HepG2 (cell line): ENCODE data around the gene SIGMAR1. TPM values are rescaled to one million over a fixed set of nuclear protein-coding genes. Genes with fewer than 3 reads are reported as not detected.

Experiments used
- ATAC-seq: fragments of 200-7000 bp; cut with Tn5 transposase; 3 replicates; pipeline ENCODE4 v1.9.1; 2020; ENCODE audit warnings: mild to moderate bottlenecking, moderate library complexity
- BruUV-seq: library from RNA; stranded (reverse); fragments of 400-500 nt; replicated peaks from 2 replicates; lab custom pipeline; 2021; lab: Mats Ljungman, UMichigan
- CTCF ChIA-PET: fragments of 300-600 bp; formaldehyde crosslinking; extraction: SDS; loops from one replicate; lab custom pipeline; 2021; ENCODE audit warnings: low total read pairs, inconsistent platforms, low intra/inter-chr PET ratio; lab: Yijun Ruan, JAX
- POLR2A ChIA-PET: fragments of 350-600 bp; sonication (Branson Sonifier 250); formaldehyde crosslinking; loops from one replicate; lab custom pipeline; 2020; ENCODE audit warnings: antibody characterized with exemption, inconsistent platforms; lab: Yijun Ruan, JAX
- DNase-seq: peaks from one replicate; pipeline ENCODE4 v3.0.0-alpha.2; 2015; ENCODE audit warnings: low spot score
- FAIRE-seq: peaks from 3 replicates; lab custom pipeline; 2011; peaks lifted over from hg19 to GRCh38; lab: Jason Lieb, UNC
- H2AFZ ChIP-seq: one replicate; pipeline ENCODE4 v1.6.1; 2011; ENCODE audit warnings: low read length, inconsistent platforms
- H3K27ac ChIP-seq: fragments of 300-600 bp; 3 replicates; pipeline ENCODE4 v1.8.0; 2011; ENCODE audit warnings: mixed run types, mild to moderate bottlenecking, mixed read lengths, low read length, inconsistent platforms; ENCODE audit not compliant: insufficient read depth; ENCODE audit errors: extremely low read length
- H3K27me3 ChIP-seq, 2 experiments: fragments of 200-600 bp in 1 of 2; 2 replicates in 1 of 2; 3 replicates in 1 of 2; pipeline versions ENCODE4 v1.6.0 to v1.8.0; 2011; ENCODE audit warnings: low read length in 2 of 2, mild to moderate bottlenecking in 2 of 2, moderate library complexity in 2 of 2, inconsistent platforms in 1 of 2; ENCODE audit not compliant: insufficient read depth in 2 of 2, control insufficient read depth in 1 of 2
- H3K36me3 ChIP-seq, 2 experiments: fragments of 200-600 bp in 1 of 2; replicated peaks in 1 of 2; 2 replicates in 1 of 2; 3 replicates in 1 of 2; pipeline versions ENCODE4 v1.5.1 to v1.8.0; 2011; ENCODE audit warnings: low read length in 2 of 2, inconsistent platforms in 1 of 2; ENCODE audit not compliant: insufficient read depth in 2 of 2, control insufficient read depth in 1 of 2
- H3K4me1 ChIP-seq: 2 replicates; pipeline ENCODE4 v1.5.1; 2012; ENCODE audit warnings: low read length, inconsistent platforms; ENCODE audit not compliant: insufficient read depth
- H3K4me2 ChIP-seq: 2 replicates; pipeline ENCODE4 v1.6.0; 2011; ENCODE audit warnings: low read depth, low read length, inconsistent platforms
- H3K4me3 ChIP-seq, 3 experiments: fragments of 200-600 bp in 1 of 3; sonication (generic), shearing (Covaris generic) in 1 of 3; replicated peaks in 1 of 3; 2 replicates each; pipeline ENCODE4 v1.5.1; 2011 to 2016; ENCODE audit warnings: low read length in 3 of 3, inconsistent platforms in 2 of 3, low read depth in 2 of 3, mild to moderate bottlenecking in 2 of 3, control low read depth in 1 of 3, mixed read lengths in 1 of 3; ENCODE audit not compliant: insufficient read depth in 1 of 3
- H3K79me2 ChIP-seq: one replicate; pipeline ENCODE4 v1.6.1; 2011; ENCODE audit warnings: low read length, inconsistent platforms; ENCODE audit not compliant: insufficient read depth
- H3K9ac ChIP-seq: 2 replicates; pipeline ENCODE4 v1.6.0; 2011; ENCODE audit warnings: mild to moderate bottlenecking, low read depth, low read length, inconsistent platforms; ENCODE audit not compliant: insufficient read depth
- H3K9me3 ChIP-seq: 2 replicates; pipeline ENCODE4 v1.5.1; 2012; ENCODE audit warnings: mild to moderate bottlenecking, low read length
- H4K20me1 ChIP-seq: 2 replicates; pipeline ENCODE4 v1.6.0; 2011; ENCODE audit warnings: inconsistent platforms, mild to moderate bottlenecking, low read length, moderate library complexity; ENCODE audit not compliant: insufficient read depth
- BRCA1 ChIP-seq: sonication (generic); formaldehyde crosslinking; IDR thresholded peaks from 2 replicates; pipeline ENCODE4 v1.4.0; 2020; ENCODE audit warnings: missing genetic modification reagents
- CREB1 ChIP-seq, 2 experiments: fragments of 450-650 bp in 1 of 2; IDR thresholded peaks; 2 replicates each; pipeline ENCODE4 v1.6.1; 2016 to 2017; ENCODE audit warnings: control low read depth in 1 of 2, mild to moderate bottlenecking in 1 of 2, missing compliant biosample characterization in 1 of 2, missing genetic modification characterization in 1 of 2
- HDAC6 ChIP-seq: fragments of 200-600 bp; sonication (generic); IDR thresholded peaks from 2 replicates; pipeline ENCODE4 v1.7.0; 2017; ENCODE audit warnings: mild to moderate bottlenecking, antibody characterized with exemption, low read length, low read depth
- NFE2L2 ChIP-seq: fragments of 150-350 bp; IDR thresholded peaks from 2 replicates; pipeline ENCODE4 v1.6.1; 2014; ENCODE audit warnings: low read length
- SOX13 ChIP-seq, 3 experiments: fragments of 450-650 bp in 1 of 3; sonication (generic) in 1 of 3; formaldehyde crosslinking in 1 of 3; IDR thresholded peaks in 2 of 3; conservative IDR thresholded peaks in 1 of 3; 2 replicates each; pipeline versions ENCODE4 v1.5.0 to v1.6.1; 2016 to 2020; ENCODE audit warnings: antibody characterized with exemption in 1 of 3, mild to moderate bottlenecking in 1 of 3, missing compliant biosample characterization in 1 of 3, missing genetic modification reagents in 1 of 3, moderate library complexity in 1 of 3
- ZFP41 ChIP-seq: sonication (generic); formaldehyde crosslinking; IDR thresholded peaks from 2 replicates; pipeline ENCODE4 v1.4.0; 2020; ENCODE audit warnings: mild to moderate bottlenecking, missing genetic modification reagents, borderline replicate concordance
- ZNF883 ChIP-seq: sonication (generic); formaldehyde crosslinking; IDR thresholded peaks from 2 replicates; pipeline ENCODE4 v1.5.1; 2020; ENCODE audit warnings: mild to moderate bottlenecking, missing genetic modification reagents; ENCODE audit errors: not compliant biosample characterization
- ZSCAN29 ChIP-seq: sonication (generic); formaldehyde crosslinking; conservative IDR thresholded peaks from 2 replicates; pipeline ENCODE4 v1.4.0; 2020; ENCODE audit warnings: mild to moderate bottlenecking, missing genetic modification reagents
- WGBS: methylation state at CpG from one replicate; pipeline ENCODE4 v1.1.6; 2017; ENCODE audit warnings: low lambda C conversion rate; 5-methylcytosine and 5-hydroxymethylcytosine counted together
- in situ Hi-C: cut with HindIII; loops from 2 replicates; pipeline ENCODE4 v1.10.0; 2017; ENCODE audit warnings: low pct_unique_long_range_greater_than_20kb; ENCODE audit not compliant: extremely low pct_ligation_motif_present
- intact Hi-C: fragments of 100-400 bp; cut with micrococcal nuclease; formaldehyde crosslinking; loops from one replicate; pipeline ENCODE4 v1.10.0; 2022; ENCODE audit not compliant: unreplicated experiment
- polyA plus RNA-seq, 8 experiments: library from polyadenylated mRNA; depleted of rRNA in 3 of 8; stranded (reverse) in 7 of 8; unstranded in 1 of 8; fragments of >200 nt; fragmentation: Illumina TruSeq in 4 of 8; extraction: Trizol in 4 of 8; gene quantifications; 2 replicates each; pipeline versions ENCODE4 v1.2.1 to v1.2.3, GENCODE V29; 2011 to 2016; ENCODE audit warnings: low read depth in 4 of 8, missing spikeins in 1 of 8, mixed read lengths in 1 of 8; ENCODE audit not compliant: insufficient read depth in 1 of 8
- total RNA-seq, 5 experiments: library from RNA; depleted of rRNA; stranded (reverse); fragments of >200 nt; fragmentation: Illumina TruSeq; extraction: Trizol; gene quantifications; 2 replicates each; pipeline ENCODE4 v1.2.3, GENCODE V29; 2016; ENCODE audit warnings: low read depth in 1 of 5
- TF ChIP-seq, protein P1 (sequence below): sonication (generic); formaldehyde crosslinking; IDR thresholded peaks from 2 replicates; pipeline ENCODE4 v1.4.0; 2020; ENCODE audit warnings: missing genetic modification reagents, borderline replicate concordance
- TF ChIP-seq, protein P2 (sequence below): sonication (generic); formaldehyde crosslinking; conservative IDR thresholded peaks from 2 replicates; pipeline ENCODE4 v1.8.0; 2022; ENCODE audit warnings: low read depth, missing genetic modification reagents
- TF ChIP-seq, protein P3 (sequence below): sonication (generic); formaldehyde crosslinking; IDR thresholded peaks from 2 replicates; pipeline ENCODE4 v1.5.1; 2020; ENCODE audit warnings: mild to moderate bottlenecking, moderate library complexity, missing genetic modification reagents
- TF ChIP-seq, protein P4 (sequence below): sonication (generic); formaldehyde crosslinking; IDR thresholded peaks from 2 replicates; pipeline ENCODE4 v1.4.0; 2020; ENCODE audit warnings: missing genetic modification reagents, borderline replicate concordance

Gene SIGMAR1
- total and polyA plus RNA-seq, 2 of the 13 experiments (the other 11 are each of a cell fraction or from before 2014, with no cell fraction given), result 38.9 to 60.8 TPM

DNA sequence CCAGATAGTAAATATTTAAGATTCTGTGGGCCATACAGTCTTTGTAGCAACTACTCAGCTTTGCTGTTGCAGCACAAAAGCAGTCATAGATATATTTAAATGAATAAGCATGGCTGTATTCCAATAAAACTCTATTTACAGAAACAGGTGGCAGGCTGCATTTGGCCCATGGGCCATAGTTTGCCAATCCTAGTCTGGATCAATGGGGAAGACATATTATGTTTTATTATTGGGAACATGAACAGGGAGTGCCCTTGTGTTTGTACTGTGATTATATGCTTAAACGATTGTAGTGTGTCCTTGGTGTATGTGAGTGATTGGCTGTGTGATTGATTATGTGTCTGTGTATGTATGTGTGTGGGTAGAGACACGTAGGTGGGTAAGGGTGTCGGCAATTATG lies 36.9 kb upstream of the SIGMAR1 start (continued):
- TF ChIP-seq, protein P1, sequence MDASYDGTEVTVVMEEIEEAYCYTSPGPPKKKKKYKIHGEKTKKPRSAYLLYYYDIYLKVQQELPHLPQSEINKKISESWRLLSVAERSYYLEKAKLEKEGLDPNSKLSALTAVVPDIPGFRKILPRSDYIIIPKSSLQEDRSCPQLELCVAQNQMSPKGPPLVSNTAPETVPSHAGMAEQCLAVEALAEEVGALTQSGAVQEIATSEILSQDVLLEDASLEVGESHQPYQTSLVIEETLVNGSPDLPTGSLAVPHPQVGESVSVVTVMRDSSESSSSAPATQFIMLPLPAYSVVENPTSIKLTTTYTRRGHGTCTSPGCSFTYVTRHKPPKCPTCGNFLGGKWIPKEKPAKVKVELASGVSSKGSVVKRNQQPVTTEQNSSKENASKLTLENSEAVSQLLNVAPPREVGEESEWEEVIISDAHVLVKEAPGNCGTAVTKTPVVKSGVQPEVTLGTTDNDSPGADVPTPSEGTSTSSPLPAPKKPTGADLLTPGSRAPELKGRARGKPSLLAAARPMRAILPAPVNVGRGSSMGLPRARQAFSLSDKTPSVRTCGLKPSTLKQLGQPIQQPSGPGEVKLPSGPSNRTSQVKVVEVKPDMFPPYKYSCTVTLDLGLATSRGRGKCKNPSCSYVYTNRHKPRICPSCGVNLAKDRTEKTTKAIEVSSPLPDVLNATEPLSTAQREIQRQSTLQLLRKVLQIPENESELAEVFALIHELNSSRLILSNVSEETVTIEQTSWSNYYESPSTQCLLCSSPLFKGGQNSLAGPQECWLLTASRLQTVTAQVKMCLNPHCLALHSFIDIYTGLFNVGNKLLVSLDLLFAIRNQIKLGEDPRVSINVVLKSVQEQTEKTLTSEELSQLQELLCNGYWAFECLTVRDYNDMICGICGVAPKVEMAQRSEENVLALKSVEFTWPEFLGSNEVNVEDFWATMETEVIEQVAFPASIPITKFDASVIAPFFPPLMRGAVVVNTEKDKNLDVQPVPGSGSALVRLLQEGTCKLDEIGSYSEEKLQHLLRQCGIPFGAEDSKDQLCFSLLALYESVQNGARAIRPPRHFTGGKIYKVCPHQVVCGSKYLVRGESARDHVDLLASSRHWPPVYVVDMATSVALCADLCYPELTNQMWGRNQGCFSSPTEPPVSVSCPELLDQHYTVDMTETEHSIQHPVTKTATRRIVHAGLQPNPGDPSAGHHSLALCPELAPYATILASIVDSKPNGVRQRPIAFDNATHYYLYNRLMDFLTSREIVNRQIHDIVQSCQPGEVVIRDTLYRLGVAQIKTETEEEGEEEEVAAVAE (CRISPR knock-in tag), result no peak
- TF ChIP-seq SOX13 (IDR thresholded peaks at IDR 0.05) (no peak), SOX13 (CRISPR knock-in tag; conservative IDR thresholded peaks at IDR 0.05 in 1 of 2, IDR thresholded peaks at IDR 0.05 in 1 of 2) (no peak), ZNF883 (no peak), ZFP41 (CRISPR knock-in tag) (no peak), HDAC6 (no peak)
- TF ChIP-seq, protein P2, sequence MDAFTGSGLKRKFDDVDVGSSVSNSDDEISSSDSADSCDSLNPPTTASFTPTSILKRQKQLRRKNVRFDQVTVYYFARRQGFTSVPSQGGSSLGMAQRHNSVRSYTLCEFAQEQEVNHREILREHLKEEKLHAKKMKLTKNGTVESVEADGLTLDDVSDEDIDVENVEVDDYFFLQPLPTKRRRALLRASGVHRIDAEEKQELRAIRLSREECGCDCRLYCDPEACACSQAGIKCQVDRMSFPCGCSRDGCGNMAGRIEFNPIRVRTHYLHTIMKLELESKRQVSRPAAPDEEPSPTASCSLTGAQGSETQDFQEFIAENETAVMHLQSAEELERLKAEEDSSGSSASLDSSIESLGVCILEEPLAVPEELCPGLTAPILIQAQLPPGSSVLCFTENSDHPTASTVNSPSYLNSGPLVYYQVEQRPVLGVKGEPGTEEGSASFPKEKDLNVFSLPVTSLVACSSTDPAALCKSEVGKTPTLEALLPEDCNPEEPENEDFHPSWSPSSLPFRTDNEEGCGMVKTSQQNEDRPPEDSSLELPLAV (CRISPR knock-in tag), result no peak

DNA sequence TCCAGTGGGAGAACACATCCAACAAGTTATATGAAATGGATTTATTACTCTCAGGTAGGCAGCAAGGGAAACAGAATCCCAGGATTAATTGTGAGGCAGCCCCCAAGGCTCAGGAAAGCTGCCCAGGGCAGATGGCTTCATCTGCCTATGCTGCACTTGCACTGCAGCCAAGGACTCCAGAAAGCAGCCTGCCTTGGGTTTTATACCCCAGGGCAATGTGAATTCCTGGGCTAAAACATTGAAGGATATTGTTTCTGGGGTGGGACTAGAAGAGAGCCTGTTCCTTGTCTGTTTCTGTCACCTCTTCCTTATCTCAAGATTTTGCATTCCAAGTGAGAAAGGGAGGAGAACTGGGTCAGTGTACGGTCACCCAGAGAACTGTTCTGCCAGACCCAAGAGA lies 33.7 kb upstream of the SIGMAR1 start:
- intact Hi-C loops, result no loop called here
- H3K4me1 ChIP-seq, result peaks cover 6% of the 10 kb centered on the region; the same call in 1 of the 2 replicates
- H3K27me3 ChIP-seq, result no peaks in the 10 kb centered on the region
- H3K4me3 ChIP-seq, result no peak overlapping the region
- no peaks in the 10 kb centered on the region for H3K79me2 ChIP-seq
- H3K9me3 ChIP-seq, result no peaks in the 10 kb centered on the region
- CTCF ChIA-PET, result no interaction called here
- H4K20me1 ChIP-seq, result no peaks in the 10 kb centered on the region
- DNase-seq, result no peak
- no peaks in the 10 kb centered on the region for H3K36me3 ChIP-seq
- POLR2A ChIA-PET, result no interaction called here
- FAIRE-seq, result no peak
- 40% methylated on average over 1 of the region's 1 CpG for WGBS
- no peak overlapping the region for H3K4me2 ChIP-seq
- no peak overlapping the region for H3K27ac ChIP-seq
- BruUV-seq, result no TSS peak
- in situ Hi-C loops, result no loop called here
- ATAC-seq, result no peak
- H2AFZ ChIP-seq, result no peak overlapping the region
- H3K9ac ChIP-seq, result no peak overlapping the region
- TF ChIP-seq BRCA1 (CRISPR knock-in tag), result no peak
- TF ChIP-seq NFE2L2, result no peak
- no peak for TF ChIP-seq ZSCAN29 (CRISPR knock-in tag)
- TF ChIP-seq, protein P3, sequence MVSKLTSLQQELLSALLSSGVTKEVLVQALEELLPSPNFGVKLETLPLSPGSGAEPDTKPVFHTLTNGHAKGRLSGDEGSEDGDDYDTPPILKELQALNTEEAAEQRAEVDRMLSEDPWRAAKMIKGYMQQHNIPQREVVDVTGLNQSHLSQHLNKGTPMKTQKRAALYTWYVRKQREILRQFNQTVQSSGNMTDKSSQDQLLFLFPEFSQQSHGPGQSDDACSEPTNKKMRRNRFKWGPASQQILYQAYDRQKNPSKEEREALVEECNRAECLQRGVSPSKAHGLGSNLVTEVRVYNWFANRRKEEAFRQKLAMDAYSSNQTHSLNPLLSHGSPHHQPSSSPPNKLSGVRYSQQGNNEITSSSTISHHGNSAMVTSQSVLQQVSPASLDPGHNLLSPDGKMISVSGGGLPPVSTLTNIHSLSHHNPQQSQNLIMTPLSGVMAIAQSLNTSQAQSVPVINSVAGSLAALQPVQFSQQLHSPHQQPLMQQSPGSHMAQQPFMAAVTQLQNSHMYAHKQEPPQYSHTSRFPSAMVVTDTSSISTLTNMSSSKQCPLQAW, result no peak
- TF ChIP-seq CREB1 (IDR thresholded peaks at IDR 0.05), result no peak
- TF ChIP-seq CREB1 (CRISPR knock-in tag; IDR thresholded peaks at IDR 0.05), result no peak
- TF ChIP-seq, protein P4, sequence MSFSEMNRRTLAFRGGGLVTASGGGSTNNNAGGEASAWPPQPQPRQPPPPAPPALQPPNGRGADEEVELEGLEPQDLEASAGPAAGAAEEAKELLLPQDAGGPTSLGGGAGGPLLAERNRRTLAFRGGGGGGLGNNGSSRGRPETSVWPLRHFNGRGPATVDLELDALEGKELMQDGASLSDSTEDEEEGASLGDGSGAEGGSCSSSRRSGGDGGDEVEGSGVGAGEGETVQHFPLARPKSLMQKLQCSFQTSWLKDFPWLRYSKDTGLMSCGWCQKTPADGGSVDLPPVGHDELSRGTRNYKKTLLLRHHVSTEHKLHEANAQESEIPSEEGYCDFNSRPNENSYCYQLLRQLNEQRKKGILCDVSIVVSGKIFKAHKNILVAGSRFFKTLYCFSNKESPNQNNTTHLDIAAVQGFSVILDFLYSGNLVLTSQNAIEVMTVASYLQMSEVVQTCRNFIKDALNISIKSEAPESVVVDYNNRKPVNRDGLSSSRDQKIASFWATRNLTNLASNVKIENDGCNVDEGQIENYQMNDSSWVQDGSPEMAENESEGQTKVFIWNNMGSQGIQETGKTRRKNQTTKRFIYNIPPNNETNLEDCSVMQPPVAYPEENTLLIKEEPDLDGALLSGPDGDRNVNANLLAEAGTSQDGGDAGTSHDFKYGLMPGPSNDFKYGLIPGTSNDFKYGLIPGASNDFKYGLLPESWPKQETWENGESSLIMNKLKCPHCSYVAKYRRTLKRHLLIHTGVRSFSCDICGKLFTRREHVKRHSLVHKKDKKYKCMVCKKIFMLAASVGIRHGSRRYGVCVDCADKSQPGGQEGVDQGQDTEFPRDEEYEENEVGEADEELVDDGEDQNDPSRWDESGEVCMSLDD, result no peak
